Loucy (cell line): Measurements from ENCODE around the gene FOXP4.
A peak's percentile ranks its signal among the peaks of the same experiment; 100 is the strongest.

Experiments
- H2AFZ ChIP-seq: fragments of 200-600 bp; sonication (generic); 2 replicates; pipeline ENCODE4 v1.6.0; 2016; ENCODE audit warnings: antibody characterized with exemption, mild to moderate bottlenecking, low read length, moderate library complexity
- H3F3A ChIP-seq: fragments of 200-600 bp; 2 replicates; pipeline ENCODE4 v1.6.0; 2016; ENCODE audit warnings: antibody characterized with exemption, low read depth, mild to moderate bottlenecking
- H3K27me3 ChIP-seq: fragments of 200-600 bp; sonication (generic); 2 replicates; pipeline ENCODE4 v1.6.1; 2014; ENCODE audit warnings: low read length, mild to moderate bottlenecking; ENCODE audit not compliant: insufficient read depth, poor library complexity, severe bottlenecking
- H3K36me3 ChIP-seq: fragments of 200-600 bp; sonication (generic); 2 replicates; pipeline ENCODE4 v1.6.1; 2016; ENCODE audit warnings: low read length; ENCODE audit not compliant: insufficient read depth
- H3K4me1 ChIP-seq: fragments of 200-600 bp; sonication (generic); 2 replicates; pipeline ENCODE4 v1.5.1; 2014; ENCODE audit warnings: low read length, mild to moderate bottlenecking; ENCODE audit not compliant: insufficient read depth, poor library complexity, severe bottlenecking
- H3K4me2 ChIP-seq: fragments of 200-600 bp; sonication (generic); 2 replicates; pipeline ENCODE4 v1.6.0; 2014; ENCODE audit warnings: antibody characterized with exemption, low read length, low read depth, mild to moderate bottlenecking; ENCODE audit not compliant: poor library complexity, severe bottlenecking
- H3K4me3 ChIP-seq: fragments of 200-600 bp; sonication (generic); 2 replicates; pipeline ENCODE4 v1.5.1; 2014; ENCODE audit warnings: low read length, mild to moderate bottlenecking, mixed read lengths; ENCODE audit not compliant: poor library complexity, severe bottlenecking
- H3K79me2 ChIP-seq: fragments of 200-600 bp; sonication (generic); 2 replicates; pipeline ENCODE4 v1.6.1; 2014; ENCODE audit warnings: low read length; ENCODE audit not compliant: insufficient read depth
- H3K9ac ChIP-seq: fragments of 200-600 bp; sonication (generic); 2 replicates; pipeline ENCODE4 v1.6.0; 2014; ENCODE audit warnings: mild to moderate bottlenecking, low read depth, low read length, moderate library complexity; ENCODE audit not compliant: poor library complexity, severe bottlenecking
- H3K9me2 ChIP-seq: fragments of 200-600 bp; sonication (generic); replicated peaks from 2 replicates; pipeline ENCODE4 v1.6.1; 2016; ENCODE audit warnings: low read depth, low read length, mixed read lengths
- H3K9me3 ChIP-seq: fragments of 200-600 bp; sonication (generic); 2 replicates; pipeline ENCODE4 v1.6.1; 2014; ENCODE audit warnings: mild to moderate bottlenecking, antibody characterized with exemption, low read length, low read depth; ENCODE audit not compliant: insufficient read depth
- H4K20me1 ChIP-seq: fragments of 200-600 bp; sonication (generic); 2 replicates; pipeline ENCODE4 v1.6.0; 2014; ENCODE audit warnings: antibody characterized with exemption, low read length, mild to moderate bottlenecking; ENCODE audit not compliant: insufficient read depth, poor library complexity, severe bottlenecking
- CTCF ChIP-seq: fragments of 200-600 bp; sonication (generic); conservative IDR thresholded peaks from 2 replicates; pipeline ENCODE4 v1.5.1; 2014; ENCODE audit warnings: mild to moderate bottlenecking, antibody characterized with exemption, low read length
- EZH2phosphoT487 ChIP-seq: fragments of 200-600 bp; IDR thresholded peaks from 2 replicates; pipeline ENCODE4 v1.6.1; 2018; ENCODE audit warnings: antibody characterized with exemption, mild to moderate bottlenecking, moderate library complexity, borderline replicate concordance

The FOXP4 gene

DNA sequence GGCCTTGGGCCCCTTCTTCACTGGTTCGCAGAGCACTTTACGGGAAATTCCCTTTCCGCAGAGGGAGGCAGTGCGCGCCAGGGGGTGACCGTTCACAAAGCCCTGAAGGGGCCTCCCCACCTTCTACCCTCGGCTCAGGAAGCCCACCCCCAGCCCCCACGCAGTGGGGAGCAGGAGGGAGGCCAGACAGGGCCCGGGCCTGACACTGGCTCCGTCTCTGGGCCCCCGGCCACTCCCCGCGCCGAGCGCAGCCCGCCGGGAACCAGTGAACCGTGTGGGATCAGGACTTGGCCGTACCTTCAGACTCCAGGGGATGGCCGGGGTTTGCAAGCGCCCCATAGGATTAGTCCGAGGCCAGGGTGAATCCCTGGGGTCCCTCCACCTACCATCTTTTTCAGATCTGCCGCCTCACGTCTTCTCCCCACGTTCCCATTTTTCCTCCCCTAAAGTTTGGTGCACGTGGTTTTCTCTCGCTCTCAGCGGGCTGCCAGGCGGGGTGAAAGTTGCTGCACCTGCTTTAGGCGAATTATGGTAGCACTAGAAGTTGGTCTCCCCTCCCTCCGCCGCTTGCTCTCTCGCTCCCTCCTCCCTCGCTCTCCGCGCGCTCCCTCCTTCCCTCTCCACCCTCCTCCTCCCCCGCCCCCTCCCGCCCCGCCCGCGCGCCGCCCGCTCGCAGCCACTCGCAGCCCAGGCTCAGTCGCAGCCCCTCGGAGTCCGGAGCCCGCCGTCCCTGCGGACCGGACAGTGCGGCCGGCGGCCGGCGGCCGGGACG, at the start of gene FOXP4:
TSS of gene FOXP4 (plus strand) at position 679 of the 772 bp plus-strand sequence. CDS start 19,380 bp downstream, outside the sequence.
- H3K4me2 ChIP-seq = peak within 1 kb of the TSS; percentile 97
- H3K27me3 ChIP-seq = no peaks in the 10 kb centered on the region
- no peaks in the 10 kb centered on the region; the same call in 1 of the 2 replicates for H3K36me3 ChIP-seq
- H3K9me2 ChIP-seq = no peaks in the 10 kb centered on the region
- peak within 1 kb of the TSS; percentile 82 for H3K9ac ChIP-seq
- H4K20me1 ChIP-seq = peaks cover 36% of the 10 kb centered on the region
- peaks cover 64% of the 10 kb centered on the region for H3K79me2 ChIP-seq
- no peaks in the 10 kb centered on the region for H3K9me3 ChIP-seq
- peaks cover 55% of the 10 kb centered on the region for H3K4me1 ChIP-seq
- no peaks in the 10 kb centered on the region for H3F3A ChIP-seq
- H3K4me3 ChIP-seq = peak within 1 kb of the TSS; percentile 99
- peak within 1 kb of the TSS; percentile 80 for H2AFZ ChIP-seq
- TF ChIP-seq EZH2phosphoT487 (no peak), CTCF (no peak)

DNA sequence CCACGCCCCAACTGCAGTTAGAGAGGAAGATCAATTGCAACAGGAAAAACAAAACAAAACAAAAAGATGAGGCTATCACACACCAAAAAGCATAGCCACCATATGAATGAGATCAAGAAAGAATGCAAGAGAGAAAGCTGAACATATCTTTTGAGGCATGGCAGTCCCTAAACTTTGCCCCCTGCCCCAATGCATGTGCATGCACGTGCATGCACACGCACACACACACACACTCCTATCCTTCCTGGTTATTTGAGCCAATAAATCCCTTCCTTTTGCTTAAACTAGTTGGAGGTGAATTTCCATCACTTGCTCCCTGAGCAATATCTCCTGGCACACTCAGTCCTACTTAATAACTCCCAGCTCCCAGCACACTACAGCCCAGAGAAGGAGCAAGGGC, 48.6 kb upstream of the FOXP4 start:
- no peaks in the 10 kb centered on the region for H3K79me2 ChIP-seq
- H3K4me1 ChIP-seq = peaks cover 10% of the 10 kb centered on the region
- no peaks in the 10 kb centered on the region for H3K27me3 ChIP-seq
- H2AFZ ChIP-seq = no peak overlapping the region
- no peak overlapping the region for H3K4me3 ChIP-seq
- no peak for TF ChIP-seq CTCF
- TF ChIP-seq EZH2phosphoT487 = no peak
- no peaks in the 10 kb centered on the region for H3K9me2 ChIP-seq
- H3K9me3 ChIP-seq = no peaks in the 10 kb centered on the region
- H3K36me3 ChIP-seq = no peaks in the 10 kb centered on the region
- no peak overlapping the region for H3K9ac ChIP-seq
- no peak overlapping the region for H3K4me2 ChIP-seq
- no peaks in the 10 kb centered on the region for H3F3A ChIP-seq
- no peaks in the 10 kb centered on the region for H4K20me1 ChIP-seq

- Histone ChIP-seq H3K4me2 (no peak overlapping the region), H3K27me3 (no peaks in the 10 kb centered on the region), H3K36me3 (no peaks in the 10 kb centered on the region), H4K20me1 (no peaks in the 10 kb centered on the region), H3K4me1 (peaks cover 10% of the 10 kb centered on the region), H3F3A (no peaks in the 10 kb centered on the region), H3K9me2 (no peaks in the 10 kb centered on the region), H3K79me2 (no peaks in the 10 kb centered on the region), H3K4me3 (no peak overlapping the region), H3K9ac (no peak overlapping the region), H2AFZ (no peak overlapping the region), H3K9me3 (no peaks in the 10 kb centered on the region)
- TF ChIP-seq CTCF = no peak
Measured at GRCh38 chr6:41497994-41498393, 48.2 kb upstream of the FOXP4 start.
